GM12873 (cell line): ENCODE results near the gene METTL1.

Experiments
- CTCF ChIP-seq: IDR thresholded peaks from 2 replicates; pipeline ENCODE4 v1.5.1; 2012; ENCODE audit warnings: low read depth, mild to moderate bottlenecking, moderate library complexity, low read length, control low read depth; ENCODE audit not compliant: insufficient read depth; ENCODE audit errors: missing control alignments

METTL1 gene

GRCh38 chr12:57771236-57771872, 551 bp downstream of the METTL1 start:
- TF ChIP-seq CTCF: no peak

- TF ChIP-seq CTCF: no peak
Measured at GRCh38 chr12:57770734-57771133, 1.2 kb downstream of the METTL1 start.

- TF ChIP-seq CTCF: no peak
Measured at GRCh38 chr12:57769594-57769993, 2.3 kb downstream of the METTL1 start.

- no peak for TF ChIP-seq CTCF
Measured at GRCh38 chr12:57767876-57768275, 4.0 kb downstream of the METTL1 start.

GRCh38 chr12:57767305-57767698, 4.6 kb downstream of the METTL1 start:
- TF ChIP-seq CTCF: no peak

- TF ChIP-seq CTCF: no peak
Measured at GRCh38 chr12:57766464-57767304, 5.2 kb downstream of the METTL1 start, which contains the start of gene CYP27B1. Gene CYP27B1 (minus strand): TSS chr12:57767078. CDS start chr12:57767041, 37 bp downstream.

- no peak for TF ChIP-seq CTCF
Measured at GRCh38 chr12:57765698-57766463, 6.0 kb downstream of the METTL1 start.
